ENCODE measurements around the gene SIM1.

DNA sequence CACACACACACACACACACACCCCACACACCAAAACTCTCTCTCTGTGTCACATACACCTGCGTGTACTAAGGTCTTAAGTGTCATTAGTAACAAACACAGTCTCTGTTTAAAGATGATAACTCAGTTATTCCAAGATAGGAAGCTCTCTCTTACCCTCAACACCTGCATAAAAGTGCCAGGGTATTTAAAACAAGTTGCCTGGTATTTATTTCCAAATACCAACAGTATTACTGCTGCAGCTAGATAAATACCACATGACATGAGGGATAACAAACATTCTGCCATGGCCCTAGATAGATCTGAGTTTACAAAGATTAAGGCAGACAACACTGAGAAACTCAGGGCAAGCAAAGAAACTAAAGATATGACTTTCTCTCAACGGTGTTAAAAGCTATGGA is 118.5 kb downstream of the SIM1 start:
- TF ChIP-seq, protein P1, sequence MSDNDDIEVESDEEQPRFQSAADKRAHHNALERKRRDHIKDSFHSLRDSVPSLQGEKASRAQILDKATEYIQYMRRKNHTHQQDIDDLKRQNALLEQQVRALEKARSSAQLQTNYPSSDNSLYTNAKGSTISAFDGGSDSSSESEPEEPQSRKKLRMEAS (IDR thresholded peaks at IDR 0.05), result no peak
- TF ChIP-seq FOXM1 (IDR thresholded peaks at IDR 0.05; ENCODE audit: borderline replicate concordance, low read depth), result no peak
- TF ChIP-seq, protein P2, sequence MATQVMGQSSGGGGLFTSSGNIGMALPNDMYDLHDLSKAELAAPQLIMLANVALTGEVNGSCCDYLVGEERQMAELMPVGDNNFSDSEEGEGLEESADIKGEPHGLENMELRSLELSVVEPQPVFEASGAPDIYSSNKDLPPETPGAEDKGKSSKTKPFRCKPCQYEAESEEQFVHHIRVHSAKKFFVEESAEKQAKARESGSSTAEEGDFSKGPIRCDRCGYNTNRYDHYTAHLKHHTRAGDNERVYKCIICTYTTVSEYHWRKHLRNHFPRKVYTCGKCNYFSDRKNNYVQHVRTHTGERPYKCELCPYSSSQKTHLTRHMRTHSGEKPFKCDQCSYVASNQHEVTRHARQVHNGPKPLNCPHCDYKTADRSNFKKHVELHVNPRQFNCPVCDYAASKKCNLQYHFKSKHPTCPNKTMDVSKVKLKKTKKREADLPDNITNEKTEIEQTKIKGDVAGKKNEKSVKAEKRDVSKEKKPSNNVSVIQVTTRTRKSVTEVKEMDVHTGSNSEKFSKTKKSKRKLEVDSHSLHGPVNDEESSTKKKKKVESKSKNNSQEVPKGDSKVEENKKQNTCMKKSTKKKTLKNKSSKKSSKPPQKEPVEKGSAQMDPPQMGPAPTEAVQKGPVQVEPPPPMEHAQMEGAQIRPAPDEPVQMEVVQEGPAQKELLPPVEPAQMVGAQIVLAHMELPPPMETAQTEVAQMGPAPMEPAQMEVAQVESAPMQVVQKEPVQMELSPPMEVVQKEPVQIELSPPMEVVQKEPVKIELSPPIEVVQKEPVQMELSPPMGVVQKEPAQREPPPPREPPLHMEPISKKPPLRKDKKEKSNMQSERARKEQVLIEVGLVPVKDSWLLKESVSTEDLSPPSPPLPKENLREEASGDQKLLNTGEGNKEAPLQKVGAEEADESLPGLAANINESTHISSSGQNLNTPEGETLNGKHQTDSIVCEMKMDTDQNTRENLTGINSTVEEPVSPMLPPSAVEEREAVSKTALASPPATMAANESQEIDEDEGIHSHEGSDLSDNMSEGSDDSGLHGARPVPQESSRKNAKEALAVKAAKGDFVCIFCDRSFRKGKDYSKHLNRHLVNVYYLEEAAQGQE (IDR thresholded peaks at IDR 0.05; ENCODE audit: low read depth), result no peak
- TF ChIP-seq TAF1 (IDR thresholded peaks at IDR 0.05; ENCODE audit: low read depth), result no peak
- no peak for TF ChIP-seq TCF12 (IDR thresholded peaks at IDR 0.05; ENCODE audit: low read depth)
- no peak for TF ChIP-seq CREB1 (IDR thresholded peaks at IDR 0.05; ENCODE audit: low read depth)
- no peak for TF ChIP-seq RAD21 (IDR thresholded peaks at IDR 0.05; ENCODE audit: low read depth)
- no peak for TF ChIP-seq EP300 (IDR thresholded peaks at IDR 0.05; ENCODE audit: borderline replicate concordance)
- TF ChIP-seq YY1 (IDR thresholded peaks at IDR 0.05; ENCODE audit: low read depth), result no peak
- no peak for TF ChIP-seq CEBPB (IDR thresholded peaks at IDR 0.05)
- TF ChIP-seq ZBTB7A (IDR thresholded peaks at IDR 0.05; ENCODE audit: low read depth), result no peak
